Large intestine (tissue), 3 donors: ENCODE data around the gene SEC24D. TPM values are rescaled to one million over a fixed set of nuclear protein-coding genes. Genes with fewer than 3 reads are reported as not detected.

Experiments
- DNase-seq, 2 donors: peaks; one replicate each; pipeline versions ENCODE4 v3.0.0 to v3.0.0-alpha.2; 2013
- H3K27ac ChIP-seq: one replicate; pipeline ENCODE4 v1.5.1; 2013; ENCODE audit warnings: low read length
- H3K27me3 ChIP-seq: 2 replicates; pipeline ENCODE4 v1.6.1; 2013; ENCODE audit warnings: low read length; ENCODE audit not compliant: control insufficient read depth, insufficient read depth
- H3K36me3 ChIP-seq: 2 replicates; pipeline ENCODE4 v1.6.1; 2013; ENCODE audit warnings: low read length; ENCODE audit not compliant: control insufficient read depth, insufficient read depth
- H3K4me1 ChIP-seq: one replicate; pipeline ENCODE4 v1.6.1; 2013; ENCODE audit warnings: low read length; ENCODE audit not compliant: control insufficient read depth, insufficient read depth
- H3K4me3 ChIP-seq: one replicate; pipeline ENCODE4 v1.5.1; 2013; ENCODE audit warnings: low read length
- H3K9me3 ChIP-seq: one replicate; pipeline ENCODE4 v1.6.1; 2013; ENCODE audit warnings: mild to moderate bottlenecking, low read depth, low read length, moderate library complexity; ENCODE audit not compliant: control insufficient read depth
- WGBS: methylation state at CpG from one replicate; pipeline ENCODE4 v1.1.5; 2013; ENCODE audit warnings: low lambda C conversion rate; ENCODE audit not compliant: insufficient coverage; 5-methylcytosine and 5-hydroxymethylcytosine counted together
- polyA plus RNA-seq: library from polyadenylated mRNA; unstranded; fragments of 120-200 nt; gene quantifications from one replicate; pipeline ENCODE4 v1.2.1, GENCODE V29; 2013

Gene SEC24D
- polyA plus RNA-seq, 1 donor: 61.5 TPM

DNA sequence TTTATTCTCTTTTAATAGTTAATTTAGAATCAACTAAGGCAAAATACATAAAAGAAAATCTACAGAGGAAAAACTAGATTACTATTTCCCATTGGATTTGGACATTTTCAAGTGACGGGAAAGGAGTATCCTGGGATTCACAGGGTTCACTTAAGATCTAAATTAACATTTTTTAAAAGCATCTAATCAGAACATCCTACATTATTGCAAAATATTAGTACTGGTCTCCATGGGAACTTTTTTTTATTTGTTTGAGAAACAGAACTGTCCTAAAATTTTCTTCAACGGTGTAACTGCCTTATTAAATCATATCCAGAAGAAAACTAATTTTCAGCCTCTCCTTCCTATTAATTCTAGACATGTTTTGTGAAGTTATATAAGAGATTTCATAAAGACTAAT is 81.0 kb downstream of the SEC24D start:
- H3K4me1 ChIP-seq: peaks cover 8% of the 10 kb centered on the region
- H3K9me3 ChIP-seq: no peaks in the 10 kb centered on the region
- H3K36me3 ChIP-seq: peaks cover 16% of the 10 kb centered on the region
- no peaks in the 10 kb centered on the region for H3K27me3 ChIP-seq
- WGBS: 75% methylated on average over 2 of the region's 2 CpGs
- DNase-seq: no peak
- H3K4me3 ChIP-seq: no peak overlapping the region
- no peak overlapping the region for H3K27ac ChIP-seq

DNA sequence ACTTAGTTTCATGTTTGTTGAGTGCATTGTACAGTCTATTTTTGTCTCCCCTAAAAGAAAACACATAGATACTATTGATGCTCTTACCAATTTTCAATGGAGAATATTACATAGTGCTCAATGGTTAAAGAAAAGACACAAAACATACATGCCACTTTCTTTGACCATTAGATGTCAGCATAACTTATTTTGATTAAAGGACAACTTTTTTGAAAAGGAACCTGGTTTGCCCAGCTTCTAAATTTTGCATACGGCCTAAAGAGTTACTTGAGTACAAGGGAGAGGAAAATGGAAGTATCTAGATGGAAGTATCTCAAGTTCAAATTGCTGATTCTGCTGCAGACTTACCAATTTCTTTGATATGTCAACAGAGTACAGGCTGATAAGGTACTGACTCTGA is 82.2 kb downstream of the SEC24D start:
- no peaks in the 10 kb centered on the region for H3K27me3 ChIP-seq
- H3K4me1 ChIP-seq: peaks cover 8% of the 10 kb centered on the region
- no peak overlapping the region for H3K27ac ChIP-seq
- peaks cover 22% of the 10 kb centered on the region for H3K36me3 ChIP-seq
- WGBS: 100% methylated on average over 1 of the region's 1 CpG
- no peaks in the 10 kb centered on the region for H3K9me3 ChIP-seq
- H3K4me3 ChIP-seq: no peak overlapping the region
- DNase-seq: no peak

DNA sequence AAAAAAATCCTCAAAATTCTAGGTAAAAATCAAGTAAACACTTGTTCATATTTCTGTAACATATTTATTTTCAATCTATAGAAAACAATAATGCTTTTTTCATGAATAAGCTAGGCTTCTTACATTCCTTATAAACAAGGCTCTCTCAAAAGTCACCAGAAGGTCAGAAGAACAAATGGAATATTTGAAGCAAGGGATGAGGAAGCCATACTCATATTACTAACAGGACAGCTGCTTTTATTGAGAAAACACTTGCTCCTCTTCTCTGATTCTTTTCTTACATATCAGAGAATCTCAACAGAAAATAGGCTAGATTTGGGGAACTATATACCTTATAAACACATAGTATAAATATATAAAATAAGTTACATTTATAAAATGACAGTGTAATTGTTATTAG is 82.8 kb downstream of the SEC24D start:
- no peak for DNase-seq
- Histone ChIP-seq H3K4me1 (peaks cover 8% of the 10 kb centered on the region), H3K4me3 (no peak overlapping the region), H3K27ac (no peak overlapping the region), H3K36me3 (peaks cover 25% of the 10 kb centered on the region), H3K27me3 (no peaks in the 10 kb centered on the region), H3K9me3 (no peaks in the 10 kb centered on the region)

DNA sequence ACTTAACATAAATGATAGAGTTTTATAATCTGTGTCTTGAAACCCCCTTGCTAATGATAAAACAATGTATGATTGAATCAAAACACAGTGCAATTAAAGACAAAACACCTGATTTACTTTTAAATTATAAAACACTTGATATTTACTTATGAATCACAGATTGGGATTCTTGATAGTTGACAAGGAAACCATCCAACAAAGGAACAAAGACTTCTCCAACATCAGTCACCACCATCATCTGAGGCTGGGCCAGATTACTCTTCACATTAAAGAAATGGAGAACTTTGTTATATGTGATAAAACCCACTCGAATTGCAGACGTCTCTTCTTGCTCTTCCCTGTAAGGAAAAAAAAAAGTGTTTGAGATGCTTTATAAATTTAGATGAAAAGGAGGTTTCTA is 83.4 kb downstream of the SEC24D start:
- Histone ChIP-seq H3K4me3 (no peak overlapping the region), H3K9me3 (no peaks in the 10 kb centered on the region), H3K27ac (no peak overlapping the region), H3K4me1 (peaks cover 8% of the 10 kb centered on the region), H3K36me3 (peaks cover 25% of the 10 kb centered on the region), H3K27me3 (no peaks in the 10 kb centered on the region)
- WGBS: 50% methylated on average over 2 of the region's 2 CpGs
- DNase-seq: no peak

DNA sequence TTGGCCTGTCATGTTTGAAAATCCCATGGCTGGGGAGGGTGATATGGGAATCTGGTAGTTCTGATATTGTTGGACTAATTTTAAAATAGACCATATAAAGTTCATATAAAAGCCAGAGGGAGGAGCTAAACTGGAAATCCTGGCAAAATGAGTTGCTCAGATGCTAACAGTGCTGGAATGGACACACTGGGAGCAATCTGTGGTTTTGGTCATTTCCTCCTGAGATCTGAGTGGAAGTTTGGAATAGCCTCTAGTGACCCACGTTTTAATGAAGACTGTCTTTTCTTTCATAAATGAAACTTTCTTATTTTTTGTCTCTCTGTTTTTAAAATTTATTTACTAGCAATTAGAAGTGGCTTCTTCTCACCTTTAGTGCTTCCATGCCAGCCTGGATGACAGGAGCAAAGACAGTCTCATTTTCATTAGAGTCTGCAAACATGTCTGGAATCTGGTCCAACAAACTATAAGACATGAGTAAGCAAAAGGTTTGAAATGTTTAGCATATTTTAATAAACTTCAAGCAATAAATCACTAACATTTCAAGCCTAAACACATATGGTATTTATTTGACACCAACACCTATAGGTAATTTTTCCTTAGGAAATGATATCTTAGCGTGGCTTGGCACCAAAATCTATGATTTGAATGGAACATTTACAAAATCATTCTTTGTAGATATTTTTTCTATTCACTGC is 84.2 kb downstream of the SEC24D start:
- Histone ChIP-seq H3K27me3 (no peaks in the 10 kb centered on the region), H3K4me1 (peaks cover 4% of the 10 kb centered on the region), H3K36me3 (peaks cover 26% of the 10 kb centered on the region), H3K9me3 (no peaks in the 10 kb centered on the region), H3K27ac (no peak overlapping the region), H3K4me3 (no peak overlapping the region)
- no peak for DNase-seq
- WGBS: 100% methylated on average over 1 of the region's 2 CpGs

DNA sequence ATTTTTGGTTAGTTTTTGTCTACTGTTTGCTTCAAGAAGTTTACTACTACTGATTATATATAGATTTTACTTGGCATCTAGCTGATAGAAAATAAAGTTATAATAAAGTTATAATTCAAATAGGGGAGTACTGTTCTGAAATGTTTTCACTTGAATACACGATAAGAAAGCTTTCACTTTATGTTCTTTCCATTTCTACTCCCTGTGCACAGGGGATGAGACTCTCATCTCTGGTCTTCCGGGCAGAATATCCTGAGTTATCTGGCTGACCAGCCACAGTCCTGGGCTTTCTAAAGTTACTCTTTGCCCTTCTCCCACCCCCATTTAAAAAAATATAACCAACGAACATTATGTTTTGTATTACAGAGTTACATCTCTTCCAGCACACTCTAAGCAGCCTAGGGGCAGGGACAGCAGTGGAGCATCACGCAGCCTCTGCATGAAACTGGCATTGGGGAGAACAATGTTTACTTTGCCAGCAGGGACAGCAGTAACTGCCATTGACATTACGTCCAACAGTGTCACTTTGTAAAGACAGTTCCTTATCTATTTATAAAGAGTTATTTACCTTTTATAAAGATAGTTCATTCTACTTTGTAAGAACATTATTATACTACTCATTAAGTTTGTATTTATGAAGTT is 86.5 kb downstream of the SEC24D start:
- Histone ChIP-seq H3K36me3 (peaks cover 44% of the 10 kb centered on the region), H3K4me1 (no peaks in the 10 kb centered on the region), H3K27ac (no peak overlapping the region), H3K9me3 (no peaks in the 10 kb centered on the region), H3K4me3 (no peak overlapping the region), H3K27me3 (no peaks in the 10 kb centered on the region)
- 70% methylated on average over 2 of the region's 5 CpGs for WGBS
- DNase-seq: no peak

DNA sequence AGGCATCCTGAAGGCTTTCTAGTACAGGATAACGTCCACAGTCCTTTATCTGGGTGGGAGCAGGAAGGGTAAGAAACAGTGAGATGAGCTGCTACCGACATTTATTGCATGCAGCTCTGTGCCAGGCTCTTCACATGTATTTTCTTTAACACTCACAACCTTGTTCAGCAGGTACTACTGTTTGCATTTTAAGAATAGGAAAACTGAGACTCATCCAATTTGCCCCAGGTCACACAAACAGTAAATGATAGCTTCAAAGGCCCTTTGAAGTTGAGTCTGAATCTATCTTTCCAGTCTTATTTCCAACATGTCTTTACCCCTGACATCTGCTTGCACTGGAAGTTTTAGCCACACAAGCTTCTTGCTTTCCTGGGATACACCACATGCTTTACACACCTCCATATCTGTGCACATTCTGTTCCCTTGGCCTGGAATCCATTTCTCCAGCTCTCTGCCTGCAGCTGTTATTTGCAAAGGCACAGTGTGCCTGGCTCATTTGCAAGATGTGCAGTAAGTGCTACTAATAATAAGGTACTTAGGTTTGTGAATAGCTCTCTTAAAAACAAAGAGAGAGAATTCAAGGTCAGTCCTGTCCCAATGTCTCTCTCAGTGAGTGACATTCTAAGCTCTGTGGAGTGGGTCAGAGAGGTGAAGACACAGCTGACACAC is 89.5 kb downstream of the SEC24D start:
- H3K4me3 ChIP-seq: no peak overlapping the region
- WGBS: no CpG with 5 or more reads among the region's 2 CpGs
- H3K27ac ChIP-seq: no peak overlapping the region
- peaks cover 56% of the 10 kb centered on the region for H3K36me3 ChIP-seq
- H3K27me3 ChIP-seq: no peaks in the 10 kb centered on the region
- H3K4me1 ChIP-seq: no peaks in the 10 kb centered on the region
- no peaks in the 10 kb centered on the region for H3K9me3 ChIP-seq
- DNase-seq: no peak

DNA sequence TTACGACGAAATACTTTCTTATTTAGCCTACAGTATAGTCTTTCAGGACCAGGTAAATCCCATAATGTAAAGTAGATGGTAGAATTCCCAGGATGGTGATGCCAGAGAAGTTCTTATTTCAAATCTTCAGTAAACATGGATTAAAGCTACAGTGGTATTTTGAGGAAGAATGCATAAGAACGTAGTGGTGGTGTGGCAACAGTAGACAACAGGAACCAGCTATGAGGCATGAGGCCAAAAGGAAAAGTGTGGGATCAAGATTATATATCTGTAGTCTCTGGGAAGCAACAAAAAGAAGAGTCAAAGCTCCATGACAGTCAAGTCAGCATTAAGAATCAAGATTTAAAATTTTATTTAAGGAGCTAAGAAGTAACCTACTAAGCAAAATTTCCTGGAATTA is 90.6 kb downstream of the SEC24D start:
- Histone ChIP-seq H3K4me3 (no peak overlapping the region), H3K9me3 (no peaks in the 10 kb centered on the region), H3K27me3 (no peaks in the 10 kb centered on the region), H3K27ac (no peak overlapping the region), H3K4me1 (no peaks in the 10 kb centered on the region), H3K36me3 (peaks cover 57% of the 10 kb centered on the region)
- 75% methylated on average over 1 of the region's 3 CpGs for WGBS
- no peak for DNase-seq

DNA sequence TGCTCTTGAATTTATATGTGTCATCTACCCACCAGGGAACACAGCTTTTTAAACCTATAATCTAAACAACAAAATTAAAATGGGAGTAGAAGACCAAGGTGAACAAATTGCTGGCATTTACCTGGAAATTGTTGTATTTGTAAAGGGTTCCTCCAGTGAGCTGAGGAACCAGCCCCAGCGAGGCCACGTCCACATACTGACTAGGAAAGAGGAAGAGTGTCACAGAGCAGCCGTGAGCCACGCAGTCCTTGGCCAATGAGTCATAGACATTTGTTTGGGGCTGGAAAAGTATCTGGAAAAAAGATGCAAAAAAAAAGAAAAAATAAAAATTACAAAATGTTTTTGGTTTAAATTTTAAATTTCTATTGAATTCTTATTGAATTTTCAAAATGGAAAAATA is 92.1 kb downstream of the SEC24D start:
- H3K27ac ChIP-seq: no peak overlapping the region
- DNase-seq: no peak
- no CpG with 5 or more reads among the region's 4 CpGs for WGBS

DNA sequence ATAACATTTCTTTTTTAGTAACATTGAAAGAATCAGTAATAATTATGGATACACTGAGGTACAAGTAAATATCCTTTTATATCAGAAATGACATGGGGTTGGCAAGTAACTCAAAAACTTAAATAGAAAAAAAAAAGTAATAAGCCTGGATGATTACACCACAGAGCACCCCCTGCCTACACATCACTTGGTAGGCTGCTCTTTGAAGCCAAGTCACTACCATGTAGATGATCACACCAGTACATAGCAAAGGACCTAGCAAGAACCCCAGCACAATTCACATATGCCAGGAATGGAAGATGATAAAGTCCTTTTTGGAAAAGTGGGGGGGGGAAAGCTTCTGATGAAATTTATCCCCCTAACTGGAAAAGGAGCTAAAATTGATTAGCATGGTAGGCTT is 93.9 kb downstream of the SEC24D start:
- no peak overlapping the region for H3K4me3 ChIP-seq
- no peaks in the 10 kb centered on the region for H3K4me1 ChIP-seq
- no peak for DNase-seq
- H3K27me3 ChIP-seq: no peaks in the 10 kb centered on the region
- H3K36me3 ChIP-seq: peaks cover 65% of the 10 kb centered on the region
- H3K9me3 ChIP-seq: no peaks in the 10 kb centered on the region
- H3K27ac ChIP-seq: no peak overlapping the region

More for the DNA sequence above, 92.1 kb downstream of the SEC24D start:
- Histone ChIP-seq H3K36me3 (peaks cover 62% of the 10 kb centered on the region), H3K4me3 (no peak overlapping the region), H3K4me1 (no peaks in the 10 kb centered on the region), H3K9me3 (no peaks in the 10 kb centered on the region), H3K27me3 (no peaks in the 10 kb centered on the region)
